Stimulated activated CD4-positive, alpha-beta T cell treated with anti-CD3 and anti-CD28 coated beads, Interleukin-1b, Interleukin-23, amount 100 ng/mL, for 4 hours (primary cell): ENCODE data around the gene ART3.

Experiments
- DNase-seq, 2 donors: peaks; one replicate each; pipeline ENCODE4 v3.0.0-alpha.2; 2020; ENCODE audit warnings: low read depth in 2 of 2

Gene ART3

DNA sequence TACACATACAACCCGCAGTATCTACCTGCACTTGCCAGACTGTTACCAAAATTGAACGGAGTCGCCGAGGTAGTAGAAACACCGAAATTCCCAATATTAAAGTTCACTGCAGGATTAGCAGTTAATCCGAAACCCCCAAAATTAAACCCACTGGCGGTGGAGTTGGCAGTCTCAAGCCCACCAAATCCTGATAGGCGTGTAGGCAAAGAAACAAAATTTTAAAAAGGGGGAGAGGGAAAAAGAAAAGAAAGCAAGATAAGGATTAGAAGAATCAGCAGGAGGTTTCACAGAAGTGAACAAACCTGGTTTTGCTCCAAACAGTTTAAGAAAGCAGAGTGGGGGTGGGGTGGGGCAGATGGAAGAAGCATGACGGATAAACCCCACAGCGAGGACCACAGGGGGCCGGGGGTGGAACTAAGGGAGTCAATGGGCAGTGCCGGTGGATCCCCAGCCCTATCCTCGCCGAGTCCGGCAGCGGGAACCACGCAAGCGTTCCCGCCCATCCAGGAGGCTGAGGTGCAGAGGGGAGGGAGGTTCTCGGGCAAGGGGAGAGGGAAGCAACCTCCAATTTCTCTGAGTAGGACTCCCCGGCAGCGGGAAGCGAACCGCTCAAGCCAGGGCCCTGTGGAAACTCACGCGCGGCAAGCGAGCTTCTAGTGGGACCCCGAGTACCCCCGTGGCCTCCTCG is 73.1 kb downstream of the ART3 start:
- peak; percentile 3 to 9 for DNase-seq

DNA sequence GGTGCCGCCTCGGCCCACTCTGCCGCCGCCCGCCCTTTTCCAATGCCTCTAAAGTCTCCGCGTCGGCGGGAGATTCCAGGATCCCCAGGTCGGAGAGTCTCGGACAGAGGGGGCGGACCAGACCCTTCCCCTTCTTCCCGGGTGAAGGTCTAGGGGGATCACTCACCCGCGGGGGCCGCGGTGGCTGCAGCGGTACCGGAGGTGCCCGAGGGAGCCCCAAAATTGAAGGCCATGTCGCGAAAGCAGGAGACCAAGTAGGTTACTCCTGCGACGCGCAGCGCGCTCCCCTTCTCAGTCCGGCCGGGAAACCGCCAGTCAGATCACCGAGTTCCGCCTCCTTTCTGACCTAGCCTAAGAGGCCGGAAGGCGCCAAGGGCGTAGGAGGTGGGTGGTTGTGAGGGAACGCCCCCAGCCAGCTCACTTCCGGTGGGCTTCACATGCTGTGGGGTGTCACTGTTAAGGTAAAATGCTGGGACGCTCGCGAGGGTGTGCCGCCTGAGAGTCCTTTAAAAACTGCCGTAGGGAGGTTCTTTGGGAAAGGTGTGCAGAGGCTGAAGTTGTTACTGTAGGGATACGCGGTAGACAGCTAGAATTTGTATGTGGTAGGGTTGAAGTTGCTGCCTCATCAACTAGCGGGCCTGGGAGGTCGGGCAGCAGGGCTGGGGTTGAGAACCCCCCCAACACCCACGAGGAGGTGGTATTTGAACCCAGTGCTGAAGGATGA is 73.8 kb downstream of the ART3 start, which contains the start of gene NUP54:
NUP54 (minus strand) TSS at position 256 of the 724 bp plus-strand sequence; CDS start at position 233, 23 bp downstream.
- peak; percentile 91 to 94 for DNase-seq

DNA sequence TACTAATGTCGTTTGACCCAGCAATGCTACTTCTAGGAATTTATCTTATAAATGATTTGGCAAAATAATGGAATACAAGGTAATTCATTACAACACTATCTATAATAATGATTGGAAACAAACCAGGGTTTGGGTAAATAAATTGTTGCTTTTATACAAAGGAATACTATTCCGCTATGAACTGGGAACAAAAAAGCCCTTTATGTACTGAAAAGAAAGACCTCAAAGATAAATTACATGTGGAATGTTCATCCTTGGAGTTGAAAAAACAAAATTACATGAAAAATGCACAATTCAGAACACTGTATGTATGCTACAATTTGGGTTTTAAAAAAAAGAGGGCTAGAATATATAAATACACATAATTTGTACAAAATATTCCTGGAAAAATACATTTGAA is 78.8 kb downstream of the ART3 start:
- DNase-seq: no peak

DNA sequence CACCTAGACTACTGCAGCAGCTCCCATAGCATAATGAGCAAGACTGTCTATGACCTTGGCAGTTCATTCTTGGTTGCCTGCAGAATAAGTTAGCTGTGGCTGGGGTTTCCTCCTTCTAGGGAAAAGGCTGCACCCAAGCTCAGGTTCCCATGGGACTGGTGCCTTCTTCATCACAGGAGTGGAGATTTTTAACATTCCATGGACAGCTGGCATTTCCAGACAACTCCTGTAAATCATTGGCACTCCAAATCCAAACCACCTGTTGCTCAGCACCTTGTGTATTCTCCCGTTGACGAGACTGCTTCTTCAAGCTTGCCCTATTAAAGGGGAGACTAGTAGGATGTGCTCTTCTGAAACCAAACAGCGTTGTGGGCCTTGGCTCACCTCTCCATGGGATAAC is 81.5 kb downstream of the ART3 start:
- no peak for DNase-seq

DNA sequence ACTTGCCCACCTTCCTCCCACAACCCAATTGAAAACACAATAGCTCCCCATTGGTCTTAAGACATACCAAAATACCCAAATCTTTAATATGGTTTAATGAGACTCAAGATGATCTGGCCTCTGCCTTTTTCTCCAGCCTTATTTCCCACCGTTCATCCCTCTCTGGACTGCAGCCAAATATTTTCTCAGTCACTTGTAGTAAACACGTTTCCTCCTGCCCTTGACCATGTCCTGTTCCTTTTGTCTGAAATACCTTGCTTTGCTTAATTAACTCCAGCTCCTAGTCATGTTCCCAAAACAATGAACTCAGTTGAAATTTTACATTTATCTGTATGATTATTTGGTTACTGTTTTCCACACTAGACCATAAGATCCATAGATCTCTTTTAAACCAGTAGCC is 82.1 kb downstream of the ART3 start:
- DNase-seq: no peak

DNA sequence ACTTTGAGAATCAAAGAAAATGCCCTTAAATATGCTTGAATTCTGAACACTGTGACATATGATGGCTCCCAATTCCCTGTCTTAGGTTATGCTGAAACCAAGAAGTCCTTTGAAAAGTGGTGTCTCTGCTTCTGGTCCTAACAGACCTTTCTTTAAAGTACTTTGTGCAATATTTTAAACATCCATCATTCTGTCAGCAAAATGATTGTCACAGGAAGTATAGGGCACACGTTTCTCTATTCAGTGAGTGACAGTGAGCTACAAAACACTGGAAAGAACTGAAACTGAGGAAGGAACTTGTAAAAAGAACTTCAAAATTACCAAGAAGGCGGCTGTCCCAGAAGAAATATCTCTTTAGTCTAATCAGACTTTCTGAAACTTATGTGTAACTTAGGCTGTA is 85.8 kb downstream of the ART3 start:
- DNase-seq: no peak
